CD4-positive, alpha-beta T cell treated with Interleukin-17A for 4 hours (primary cell): Measurements from ENCODE around the gene FAT1.

Experiments
- DNase-seq: peaks from one replicate; pipeline ENCODE4 v3.0.0-alpha.2; 2020; ENCODE audit warnings: mixed read lengths

Gene FAT1

DNA sequence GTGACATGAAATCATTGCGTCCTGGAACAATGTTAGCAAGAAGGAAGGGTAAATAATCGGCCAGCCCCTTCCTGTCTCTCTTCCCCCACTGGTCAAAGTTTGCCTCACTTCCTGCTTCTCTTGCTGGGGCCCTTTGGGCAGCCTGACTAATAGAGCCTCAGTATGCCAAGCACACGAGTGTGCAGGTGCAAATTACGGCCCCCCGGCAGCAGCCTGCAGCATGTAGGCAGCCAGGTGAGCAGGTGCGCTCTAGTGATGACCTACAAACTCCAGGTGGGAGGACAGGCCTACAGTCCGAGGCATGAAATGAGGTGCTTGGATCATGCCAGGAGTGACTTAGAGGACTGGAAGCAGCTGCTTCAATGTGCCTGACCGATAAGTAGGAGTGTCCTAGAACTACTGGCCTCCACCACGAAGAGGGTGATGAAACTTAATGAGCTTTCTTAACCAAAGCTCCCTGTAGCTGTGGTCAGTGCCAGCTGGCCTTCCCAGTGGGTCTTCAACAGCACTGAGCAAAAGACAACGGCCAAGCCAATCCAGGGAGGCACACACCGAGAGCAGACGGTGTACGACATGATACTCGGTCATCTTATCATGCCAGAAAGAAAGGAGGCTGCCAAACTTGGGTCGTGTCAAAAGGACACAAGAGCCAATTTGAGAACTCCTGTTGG is 26.1 kb upstream of the FAT1 start:
- DNase-seq: no peak

- no peak for DNase-seq
Observed at GRCh38 chr4:186746581-186746980, 22.9 kb upstream of the FAT1 start.

- no peak for DNase-seq
Observed at GRCh38 chr4:186743261-186743660, 19.6 kb upstream of the FAT1 start.

- no peak for DNase-seq
Observed at GRCh38 chr4:186740822-186741221, 17.2 kb upstream of the FAT1 start.

- no peak for DNase-seq
Observed at GRCh38 chr4:186739802-186740434, 16.3 kb upstream of the FAT1 start.

GRCh38 chr4:186739317-186739716 is 15.7 kb upstream of the FAT1 start:
- no peak for DNase-seq

DNA sequence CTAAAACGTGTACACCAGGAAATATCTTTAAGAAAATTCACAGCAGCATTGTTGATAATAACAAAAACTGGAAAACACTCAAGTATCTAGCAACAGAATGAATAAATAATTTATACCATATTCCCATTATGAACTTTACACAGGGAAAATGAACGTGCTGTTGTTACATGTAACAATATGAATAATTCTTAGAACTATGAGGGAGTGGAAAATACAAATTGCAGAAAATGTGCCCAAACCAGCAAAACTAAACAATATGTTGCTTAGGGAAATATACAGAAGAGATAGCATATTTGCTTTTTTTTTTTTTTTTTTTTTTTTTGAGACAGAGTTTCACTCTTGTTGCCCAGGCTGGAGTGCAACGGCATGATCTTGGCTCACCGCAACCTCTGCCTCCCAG is 14.8 kb upstream of the FAT1 start:
- no peak for DNase-seq

- no peak for DNase-seq
Observed at GRCh38 chr4:186737427-186737826, 13.8 kb upstream of the FAT1 start.

- DNase-seq: no peak
Observed at GRCh38 chr4:186736466-186736865, 12.8 kb upstream of the FAT1 start.

- DNase-seq: no peak
Observed at GRCh38 chr4:186734251-186734650, 10.6 kb upstream of the FAT1 start.

DNA sequence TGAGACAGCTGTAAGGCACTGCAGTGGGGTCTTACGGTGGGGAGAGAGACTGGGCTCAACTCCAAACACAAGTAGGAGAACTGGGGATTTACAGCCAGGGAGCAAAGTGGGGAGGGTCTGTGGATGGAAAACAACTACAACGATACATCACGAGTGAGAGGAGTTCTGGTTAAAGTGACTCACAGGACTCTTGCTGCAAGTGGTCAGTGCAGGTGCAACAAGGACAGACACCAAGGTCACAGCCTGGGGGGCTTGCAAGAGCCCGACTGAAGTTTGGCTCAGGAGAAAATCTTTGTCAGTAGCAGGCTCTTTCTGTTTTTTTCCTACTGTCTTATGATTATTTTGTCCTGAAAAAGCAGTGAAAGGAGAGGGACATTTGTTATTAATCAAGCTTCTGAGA is 10.1 kb upstream of the FAT1 start:
- no peak for DNase-seq

- DNase-seq: no peak
Observed at GRCh38 chr4:186730621-186731020, 7.0 kb upstream of the FAT1 start.

DNA sequence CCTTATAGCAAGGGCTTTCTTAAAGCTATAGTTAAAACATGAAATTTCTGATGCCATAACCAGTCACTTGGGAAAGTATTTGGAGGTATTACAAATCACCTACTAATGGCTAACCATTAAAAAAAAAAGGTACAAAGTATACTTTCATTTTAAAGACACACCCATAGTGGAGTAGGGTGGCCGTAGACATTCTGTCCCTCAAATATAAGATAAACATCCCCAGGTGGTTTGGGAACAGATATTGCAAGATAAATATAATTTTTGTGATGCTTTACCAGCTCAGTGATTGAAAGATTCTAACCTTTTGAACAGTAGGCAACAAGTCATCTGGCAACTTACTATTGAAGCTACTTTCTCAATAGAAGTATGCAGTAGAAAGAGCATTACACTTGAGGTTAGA is 6.2 kb upstream of the FAT1 start:
- DNase-seq: no peak

DNA sequence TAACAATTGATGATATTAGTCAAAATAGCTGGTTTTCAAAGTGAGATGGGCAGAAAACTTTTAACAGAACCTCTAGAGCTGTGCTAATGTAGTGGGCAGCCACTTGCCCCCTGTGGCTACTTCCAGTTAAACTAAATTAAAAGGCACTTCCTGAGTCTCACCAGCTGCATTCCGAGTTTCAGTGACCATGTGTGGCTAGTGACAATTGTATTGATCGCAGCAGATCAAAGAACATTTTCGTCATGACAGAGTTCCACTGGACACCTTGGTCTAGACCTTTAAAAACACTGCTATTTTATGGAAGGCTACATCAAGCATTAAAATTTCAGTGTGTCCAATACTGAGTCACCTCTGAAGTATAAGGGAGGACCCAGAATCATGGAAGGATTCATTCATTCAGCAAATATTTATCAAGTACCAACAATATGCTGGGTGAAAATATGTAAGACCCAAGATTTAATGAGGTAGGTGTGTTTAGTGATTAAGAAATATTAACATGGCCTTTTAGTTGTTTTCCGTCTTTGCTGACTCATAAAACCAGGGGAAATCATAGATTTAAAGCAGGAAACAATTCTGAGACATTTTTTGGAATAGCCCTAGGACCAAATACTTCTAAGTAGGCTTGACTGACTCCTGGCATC is 5.1 kb upstream of the FAT1 start:
- no peak for DNase-seq

DNA sequence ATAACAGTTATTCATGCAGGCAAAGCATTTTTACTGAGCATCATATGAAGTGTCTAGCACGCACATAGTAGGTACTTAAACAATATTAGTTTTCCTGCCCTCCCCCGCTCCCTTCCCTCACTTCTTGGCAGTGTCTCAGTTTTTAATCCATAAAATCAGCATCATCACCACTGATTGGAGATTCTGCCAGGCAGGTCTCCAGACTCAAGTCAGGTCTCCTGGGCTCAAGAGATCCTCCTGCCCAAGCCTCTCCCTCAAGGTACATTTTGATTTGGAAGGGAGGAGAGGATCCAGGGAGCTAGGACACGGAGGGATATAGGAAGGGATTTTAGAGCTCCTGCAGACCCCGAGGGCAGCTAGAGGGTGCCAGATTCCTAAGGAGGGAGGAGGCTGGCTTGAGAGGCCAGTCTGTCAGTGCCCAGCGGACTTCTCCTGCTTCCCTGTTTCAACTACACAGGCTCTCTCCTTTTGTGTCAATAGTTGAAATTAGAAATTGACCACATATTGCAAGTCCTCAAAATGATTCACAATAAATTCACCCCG is 4.4 kb upstream of the FAT1 start:
- DNase-seq: no peak

DNA sequence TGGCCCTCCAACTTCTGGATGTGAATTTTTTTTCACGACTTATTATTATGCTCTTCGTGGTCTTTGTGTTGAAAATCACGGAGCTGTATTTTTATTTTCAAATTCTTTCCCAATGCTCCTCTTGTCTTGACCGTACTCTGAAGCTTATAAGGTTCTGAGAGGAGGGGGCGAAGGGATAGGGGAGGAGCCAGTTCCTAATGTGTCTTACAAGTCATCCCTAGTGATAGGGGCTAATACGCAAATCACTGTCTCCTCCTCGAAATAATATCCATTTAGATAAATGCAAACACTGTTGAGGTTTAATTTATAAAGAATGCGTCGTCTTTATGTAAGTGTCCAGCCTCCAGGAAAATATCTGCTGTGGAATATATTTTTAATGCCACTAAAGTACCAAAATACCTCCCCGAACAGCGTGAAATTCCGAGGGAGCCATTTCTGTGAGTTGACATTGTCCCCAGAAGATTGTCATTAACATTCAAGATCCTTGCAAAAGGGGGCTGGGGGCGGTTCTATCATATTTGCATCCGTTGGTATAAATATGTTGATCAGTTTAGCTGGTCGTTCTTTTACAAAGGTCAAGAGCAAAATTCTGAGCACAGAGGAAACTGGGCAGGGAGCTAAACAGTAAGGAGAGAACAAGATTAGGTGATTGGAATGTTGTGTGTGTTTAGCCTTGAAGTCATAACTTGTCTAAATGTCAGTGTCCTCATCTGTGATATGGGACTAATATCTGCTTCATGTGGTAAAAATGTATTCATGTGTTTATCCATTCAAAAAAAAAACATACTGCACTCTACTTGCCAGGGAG is 3.7 kb upstream of the FAT1 start:
- DNase-seq: no peak

DNA sequence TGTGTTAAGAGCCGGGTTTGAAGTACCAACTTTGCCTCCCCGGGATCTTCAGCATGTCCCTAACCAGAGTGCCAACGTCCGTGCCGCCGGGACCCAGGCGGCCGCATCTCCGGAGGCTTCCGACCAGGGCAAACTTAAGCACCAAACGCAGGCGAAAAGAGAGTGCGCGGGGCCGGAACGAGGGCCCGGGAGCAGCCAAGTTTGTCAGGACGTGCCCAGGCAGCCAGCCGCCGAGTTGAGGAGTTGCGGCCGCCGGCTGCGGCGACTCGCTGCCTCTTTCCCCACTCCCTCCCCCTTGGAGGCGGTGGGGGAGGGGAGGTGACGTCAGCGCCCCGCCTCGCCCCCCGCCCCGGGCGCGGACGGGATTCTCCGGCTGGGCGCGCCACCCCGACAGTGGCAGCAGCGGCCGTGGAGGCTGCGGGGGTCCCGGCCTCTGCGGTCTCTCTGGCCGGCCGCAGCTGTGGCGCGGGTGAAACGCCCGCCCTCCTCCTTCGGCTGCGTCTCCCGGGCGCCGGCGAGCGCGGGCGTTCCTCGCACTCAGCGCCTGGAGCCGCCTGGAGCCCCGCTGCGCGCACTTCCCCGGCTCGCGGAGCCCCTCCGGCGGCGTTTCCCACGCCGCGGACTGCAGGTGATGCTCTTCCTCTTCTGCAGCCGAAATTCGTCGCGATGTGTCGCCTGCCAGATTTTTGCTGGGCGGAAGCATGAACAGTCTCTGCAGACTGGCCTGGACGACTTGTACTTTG is 2.9 kb upstream of the FAT1 start:
- no peak for DNase-seq

DNA sequence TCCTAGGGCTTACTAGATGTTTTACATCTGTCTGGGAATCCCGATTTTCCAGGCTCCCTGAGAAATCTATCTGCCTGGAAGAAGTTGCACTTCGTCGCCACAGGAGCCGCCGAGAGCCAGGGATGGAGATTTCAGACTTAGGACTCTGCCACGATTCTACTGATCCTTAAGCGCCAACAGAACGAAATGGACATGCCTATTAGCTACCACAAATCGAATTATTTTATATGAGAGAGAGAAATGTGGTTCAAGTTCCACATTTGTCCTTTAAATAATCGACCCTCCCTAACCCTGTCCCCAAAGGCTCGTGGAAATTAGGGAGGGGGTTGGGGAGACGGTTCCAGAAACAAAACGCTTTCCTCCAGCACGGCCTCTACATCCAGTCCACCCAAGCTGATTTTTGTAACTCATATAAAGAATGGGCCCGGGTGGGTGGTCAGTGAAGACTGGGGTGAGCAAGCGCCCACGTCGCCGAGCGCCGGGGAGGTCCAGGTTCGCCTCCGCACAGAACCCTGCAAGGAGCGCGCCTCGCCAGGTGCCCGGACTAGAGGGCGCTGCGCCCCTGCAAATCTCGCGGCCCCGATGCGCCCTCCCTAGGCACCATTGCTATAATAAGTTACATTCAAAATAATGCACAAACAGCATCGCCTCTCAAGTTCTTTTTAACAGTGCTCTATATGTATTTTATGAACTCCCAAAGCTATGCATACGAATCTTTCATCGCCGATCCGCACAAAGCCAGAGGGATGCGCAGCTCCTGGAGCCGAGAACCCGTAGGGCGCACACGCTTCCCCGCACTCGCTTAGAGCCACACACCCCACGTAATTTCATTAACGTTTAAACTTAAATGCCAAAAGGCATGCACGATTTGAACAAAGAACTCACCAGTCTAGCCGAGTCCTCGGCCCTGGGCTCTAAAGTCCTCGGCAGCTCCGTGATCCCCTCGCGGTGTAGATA is 2.1 kb upstream of the FAT1 start:
- DNase-seq: no peak

DNA sequence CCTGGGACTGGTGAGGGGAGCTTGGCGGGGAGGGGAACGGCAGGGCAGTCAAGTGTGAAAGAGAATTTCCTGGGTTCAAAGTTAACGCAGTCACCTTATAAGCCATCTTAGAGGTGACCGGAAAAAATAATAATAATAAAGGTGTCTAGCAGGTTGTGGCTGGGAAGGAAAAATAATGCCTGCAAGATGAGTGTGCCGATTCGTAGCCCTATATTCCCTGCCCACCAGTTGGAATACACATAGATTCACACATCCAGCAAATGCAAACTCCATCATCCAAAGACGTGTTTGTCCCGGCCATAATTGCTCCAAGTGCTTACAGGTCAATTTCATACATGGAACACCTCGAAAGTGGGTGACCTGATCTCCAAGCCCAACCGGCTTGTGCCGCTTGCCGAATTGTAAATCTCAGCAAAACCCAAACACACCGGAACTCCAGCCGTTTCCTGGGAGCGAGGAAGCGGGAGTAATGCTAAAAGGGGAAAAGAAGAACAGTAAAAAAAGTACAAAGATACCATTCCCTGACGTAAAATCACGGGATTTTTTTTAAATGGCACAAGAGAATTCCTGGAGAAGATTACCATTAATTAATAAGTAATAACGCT is 1.3 kb upstream of the FAT1 start:
- DNase-seq: no peak

DNA sequence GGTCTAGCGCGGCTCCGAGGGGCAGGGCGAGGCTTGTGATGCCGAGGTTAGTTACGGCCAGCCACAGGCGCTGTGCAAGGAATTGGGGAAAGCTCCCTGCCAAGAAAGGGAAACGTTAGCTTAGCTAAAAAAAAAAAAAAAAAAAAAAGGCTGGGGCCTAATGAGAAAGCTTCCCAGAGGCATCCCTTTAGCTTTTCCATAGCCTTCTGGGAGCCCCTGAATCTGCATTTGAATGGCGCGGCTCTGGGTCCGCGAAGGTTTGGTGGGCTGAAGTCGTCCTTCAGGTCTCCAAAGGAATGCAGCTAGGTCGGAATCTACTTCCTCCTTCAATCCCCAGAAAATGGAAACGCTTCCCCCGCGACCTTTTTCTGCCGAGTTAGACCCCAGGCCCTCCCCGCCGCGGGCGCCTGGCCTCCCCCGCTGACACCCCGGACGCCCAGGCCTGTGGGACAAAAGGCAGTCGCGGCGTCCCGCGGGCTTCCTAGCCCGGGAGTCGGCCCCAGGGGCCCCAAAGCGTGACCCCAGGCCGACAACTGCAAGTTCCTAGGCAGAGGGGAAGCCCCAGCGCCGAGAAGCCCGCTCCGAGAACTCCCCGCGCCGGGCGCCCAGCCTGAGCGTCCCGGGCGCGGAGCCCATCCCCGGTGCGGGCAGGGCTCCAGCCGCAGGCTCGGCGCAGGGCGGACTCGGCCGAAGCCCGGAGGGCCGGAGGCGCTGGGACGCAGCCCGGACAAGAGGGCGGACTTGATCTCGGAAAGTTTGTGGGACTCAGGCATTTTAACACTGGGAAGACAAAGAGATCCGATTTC is 605 bp upstream of the FAT1 start:
- DNase-seq: no peak
